Activated CD4-positive, CD25-positive, alpha-beta regulatory T cell treated with anti-CD3 and anti-CD28 coated beads, Interleukin-2, amount 50 U/mL, for 24 hours (primary cell): ENCODE measurements around the gene OR56A5.

Experiments
- ATAC-seq, 2 donors: fragments of 150-1000 bp; cut with Tn5 transposase; one replicate each; pipeline ENCODE4 v1.10.0; 2021; ENCODE audit warnings: mild to moderate bottlenecking in 1 of 2, moderate library complexity in 1 of 2

The OR56A5 gene

GRCh38 chr11:5932671-5933070, 35.6 kb downstream of the OR56A5 start:
- ATAC-seq: no peak

- ATAC-seq: no peak
Observed at GRCh38 chr11:5931061-5931460, 37.2 kb downstream of the OR56A5 start.

GRCh38 chr11:5930614-5931013, 37.7 kb downstream of the OR56A5 start:
- ATAC-seq: no peak

GRCh38 chr11:5929571-5930368, 38.5 kb downstream of the OR56A5 start:
- no peak for ATAC-seq

GRCh38 chr11:5928811-5929210, 39.5 kb downstream of the OR56A5 start:
- no peak for ATAC-seq

- no peak for ATAC-seq
Observed at GRCh38 chr11:5928271-5928670, 40.0 kb downstream of the OR56A5 start.

GRCh38 chr11:5923794-5924193, 44.5 kb downstream of the OR56A5 start:
- no peak for ATAC-seq

GRCh38 chr11:5923427-5923776, 44.9 kb downstream of the OR56A5 start:
- peak; percentile 17 to 27 for ATAC-seq

GRCh38 chr11:5922749-5923426, 45.4 kb downstream of the OR56A5 start:
- ATAC-seq: peak; percentile 56 to 65
